Transverse colon (tissue), 3 donors: ENCODE measurements around the gene KRT3.

Source experiments
- CTCF ChIP-seq, 5 experiments: fragments of 200-600 bp in 3 of 5; fragments of 450-650 bp in 2 of 5; sonication (generic) in 3 of 5; IDR thresholded peaks; 1 replicate in 2 of 5; 2 replicates in 3 of 5; pipeline ENCODE4 v1.5.1; 2016 to 2017; ENCODE audit warnings: antibody characterized with exemption in 5 of 5, inconsistent platforms in 3 of 5, mild to moderate bottlenecking in 2 of 5, moderate library complexity in 1 of 5
- POLR2A ChIP-seq: fragments of 450-650 bp; IDR thresholded peaks from one replicate; pipeline ENCODE4 v1.6.1; 2016; ENCODE audit warnings: antibody characterized with exemption, mild to moderate bottlenecking, moderate library complexity

- no peak for TF ChIP-seq CTCF (IDR thresholded peaks at IDR 0.05)
- no peak for TF ChIP-seq POLR2A
Observed at GRCh38 chr12:52815161-52815560, 19.2 kb upstream of the KRT3 start.
